ENCODE data around the gene TMEM132D. TPM values are rescaled to one million over a fixed set of nuclear protein-coding genes. Genes with fewer than 3 reads are reported as not detected.

The TMEM132D gene
- total and polyA plus RNA-seq, 2 experiments from 2014 or later: 2.0 to 2.4 TPM

- Histone ChIP-seq H3K79me2 (no peaks in the 10 kb centered on the region), H3K4me3 (no peak overlapping the region), H4K20me1 (ENCODE audit: insufficient read depth, poor library complexity, severe bottlenecking) (no peaks in the 10 kb centered on the region), H3K36me3 (replicated peaks; ENCODE audit: insufficient read depth, low read depth) (no peaks in the 10 kb centered on the region), H3K4me1 (ENCODE audit: insufficient read depth) (no peaks in the 10 kb centered on the region), H2AFZ (no peak overlapping the region), H3K9me2 (replicated peaks; ENCODE audit: insufficient read depth) (no peaks in the 10 kb centered on the region), H3K27me3 (no peaks in the 10 kb centered on the region), H3K27ac (no peak overlapping the region), H3K9me3 (ENCODE audit: low read depth) (no peaks in the 10 kb centered on the region), H3K4me2 (no peak overlapping the region)
- TF ChIP-seq EZH2 (IDR thresholded peaks at IDR 0.05; ENCODE audit: borderline replicate concordance) (no peak), EZH2phosphoT487 (IDR thresholded peaks at IDR 0.05; ENCODE audit: low read depth, severe bottlenecking, unreplicated experiment) (no peak), CTCF (IDR thresholded peaks at IDR 0.05; ENCODE audit: poor library complexity) (no peak)
- DNase-seq (ENCODE audit: low spot score): no peak
- WGBS (ENCODE audit: low lambda C conversion rate, missing lambda C conversion rate): 46% methylated on average over 4 of the region's 4 CpGs
Measured at GRCh38 chr12:129830796-129831195, 73.0 kb downstream of the TMEM132D start.

GRCh38 chr12:129827866-129828384 lies 75.9 kb downstream of the TMEM132D start:
- H3K36me3 ChIP-seq (replicated peaks; ENCODE audit: insufficient read depth, low read depth): no peaks in the 10 kb centered on the region
- H3K4me3 ChIP-seq: no peak overlapping the region
- H3K9me3 ChIP-seq (ENCODE audit: low read depth): no peaks in the 10 kb centered on the region
- no peak overlapping the region for H2AFZ ChIP-seq
- no peaks in the 10 kb centered on the region for H3K9me2 ChIP-seq (replicated peaks; ENCODE audit: insufficient read depth)
- H3K79me2 ChIP-seq: no peaks in the 10 kb centered on the region
- no peaks in the 10 kb centered on the region for H3K4me1 ChIP-seq (ENCODE audit: insufficient read depth)
- H3K27ac ChIP-seq: no peak overlapping the region
- H3K4me2 ChIP-seq: no peak overlapping the region
- DNase-seq (ENCODE audit: low spot score): no peak
- TF ChIP-seq EZH2 (IDR thresholded peaks at IDR 0.05; ENCODE audit: borderline replicate concordance) (no peak), EZH2phosphoT487 (IDR thresholded peaks at IDR 0.05; ENCODE audit: low read depth, severe bottlenecking, unreplicated experiment) (no peak), CTCF (IDR thresholded peaks at IDR 0.05; ENCODE audit: poor library complexity) (no peak)
- H3K27me3 ChIP-seq: no peaks in the 10 kb centered on the region
- 57% methylated on average over 2 of the region's 2 CpGs for WGBS (ENCODE audit: low lambda C conversion rate, missing lambda C conversion rate)
- H4K20me1 ChIP-seq (ENCODE audit: insufficient read depth, poor library complexity, severe bottlenecking): no peaks in the 10 kb centered on the region

GRCh38 chr12:129827102-129827865 lies 76.5 kb downstream of the TMEM132D start:
- no peak overlapping the region for H2AFZ ChIP-seq
- no peaks in the 10 kb centered on the region for H3K9me3 ChIP-seq (ENCODE audit: low read depth)
- no peak overlapping the region for H3K4me3 ChIP-seq
- TF ChIP-seq EZH2 (IDR thresholded peaks at IDR 0.05; ENCODE audit: borderline replicate concordance) (no peak), EZH2phosphoT487 (IDR thresholded peaks at IDR 0.05; ENCODE audit: low read depth, severe bottlenecking, unreplicated experiment) (no peak), CTCF (IDR thresholded peaks at IDR 0.05; ENCODE audit: poor library complexity) (no peak)
- H3K9me2 ChIP-seq (replicated peaks; ENCODE audit: insufficient read depth): no peaks in the 10 kb centered on the region
- H3K79me2 ChIP-seq: no peaks in the 10 kb centered on the region
- H4K20me1 ChIP-seq (ENCODE audit: insufficient read depth, poor library complexity, severe bottlenecking): no peaks in the 10 kb centered on the region
- no peak overlapping the region for H3K27ac ChIP-seq
- no peak for DNase-seq (ENCODE audit: low spot score)
- 60% methylated on average over 5 of the region's 5 CpGs for WGBS (ENCODE audit: low lambda C conversion rate, missing lambda C conversion rate)
- no peaks in the 10 kb centered on the region for H3K27me3 ChIP-seq
- no peak overlapping the region for H3K4me2 ChIP-seq
- no peaks in the 10 kb centered on the region for H3K4me1 ChIP-seq (ENCODE audit: insufficient read depth)
- H3K36me3 ChIP-seq (replicated peaks; ENCODE audit: insufficient read depth, low read depth): no peaks in the 10 kb centered on the region
